Vagina (tissue), 2 donors: Measurements from ENCODE around the gene TST. TPM values are rescaled to one million over a fixed set of nuclear protein-coding genes. Genes with fewer than 3 reads are reported as not detected.

Experiments used
- DNase-seq, 2 donors: peaks; one replicate each; pipeline ENCODE4 v3.0.0-alpha.2; 2017; ENCODE audit errors: extremely low spot score in 2 of 2
- H3K27ac ChIP-seq: fragments of 200-600 bp; sonication (generic); one replicate; pipeline ENCODE4 v1.5.1; 2019
- H3K27me3 ChIP-seq: fragments of 200-600 bp; sonication (generic); one replicate; pipeline ENCODE4 v1.5.1; 2019
- H3K36me3 ChIP-seq, 2 donors: fragments of 200-600 bp; sonication (generic); one replicate each; pipeline ENCODE4 v1.5.1; 2017 to 2019
- H3K4me1 ChIP-seq: fragments of 200-600 bp; sonication (generic); one replicate; pipeline ENCODE4 v1.5.1; 2019
- H3K4me3 ChIP-seq, 2 donors: fragments of 200-600 bp; sonication (generic); 1 replicate in 1 of 2; 2 replicates in 1 of 2; pipeline ENCODE4 v1.5.1; 2016 to 2019
- H3K9me3 ChIP-seq: fragments of 200-600 bp; sonication (generic); one replicate; pipeline ENCODE4 v1.5.1; 2019
- POLR2A ChIP-seq, 2 donors: fragments of 450-650 bp; IDR thresholded peaks; one replicate each; pipeline ENCODE4 v1.6.1; 2017; ENCODE audit warnings: antibody characterized with exemption in 2 of 2, mild to moderate bottlenecking in 2 of 2, moderate library complexity in 2 of 2
- POLR2AphosphoS5 ChIP-seq, 2 donors: sonication (generic); formaldehyde crosslinking; IDR thresholded peaks; one replicate each; pipeline ENCODE4 v1.9.0; 2017; ENCODE audit warnings: antibody characterized with exemption in 2 of 2, mild to moderate bottlenecking in 2 of 2, low read depth in 1 of 2; ENCODE audit not compliant: insufficient read depth in 1 of 2
- intact Hi-C: fragments of 100-400 bp; cut with DNase I; formaldehyde crosslinking; loops from one replicate; pipeline ENCODE4 v1.15.1; 2023
- total RNA-seq: library from RNA; depleted of rRNA; stranded (reverse); fragments of >200 nt; gene quantifications from one replicate; pipeline ENCODE4 v1.2.3, GENCODE V29; 2016
- TF ChIP-seq, protein P1 (sequence below), 3 experiments: fragments of 450-650 bp in 2 of 3; fragments of 200-600 bp in 1 of 3; sonication (generic) in 1 of 3; IDR thresholded peaks; one replicate each; pipeline ENCODE4 v1.5.1; 2017 to 2019; ENCODE audit warnings: antibody characterized with exemption in 3 of 3, mild to moderate bottlenecking in 2 of 3, moderate library complexity in 2 of 3

The TST gene
- total RNA-seq, 1 donor from 2014 or later = 50.8 TPM

DNA sequence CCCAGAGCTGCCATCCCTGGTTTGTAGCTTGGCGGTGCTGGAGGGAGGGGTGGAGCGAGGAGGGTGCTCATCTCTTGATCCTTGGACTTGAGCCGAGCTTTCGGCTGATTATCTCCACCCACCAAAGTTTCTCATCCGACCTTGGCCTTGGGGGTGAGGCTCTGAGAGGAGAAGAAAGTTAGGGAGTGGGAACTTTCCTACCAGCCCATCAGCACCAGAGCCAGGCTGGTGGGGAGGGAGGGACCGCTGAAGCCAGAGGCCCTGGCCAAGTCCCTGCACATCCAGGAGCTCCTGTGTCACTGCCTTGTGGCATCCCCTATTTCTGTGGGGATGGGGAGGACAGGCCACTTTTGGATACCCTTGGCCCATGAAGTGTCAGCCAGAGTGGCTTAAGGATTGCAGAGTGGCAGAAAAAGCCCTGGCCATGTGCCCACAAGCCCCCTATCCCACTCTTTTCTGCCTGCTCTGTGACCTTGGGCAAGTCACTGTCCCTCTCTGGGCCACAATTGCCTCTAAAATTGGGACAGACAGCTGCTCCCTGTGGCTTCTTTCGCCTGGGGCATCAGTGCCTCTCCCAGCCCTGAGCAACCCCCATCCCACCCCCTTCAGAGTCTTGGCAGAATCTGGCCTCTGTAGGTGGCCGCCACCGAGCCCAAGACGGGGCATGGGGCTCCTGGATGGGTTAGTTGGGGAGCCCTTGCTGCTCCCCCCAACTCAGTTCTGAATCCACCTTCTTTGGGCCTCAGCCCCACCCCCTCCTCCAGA, 42.5 kb upstream of the TST start:
- intact Hi-C loops = no loop called here
- H3K36me3 ChIP-seq = peaks cover 0 to 23% of the 10 kb centered on the region in 2 donors
- H3K9me3 ChIP-seq = no peaks in the 10 kb centered on the region
- no peak for TF ChIP-seq POLR2A (IDR thresholded peaks at IDR 0.05)
- TF ChIP-seq POLR2AphosphoS5 (IDR thresholded peaks at IDR 0.05; ENCODE audit: insufficient read depth in 1 of 2, low read depth in 1 of 2) = no peak
- TF ChIP-seq, protein P1, sequence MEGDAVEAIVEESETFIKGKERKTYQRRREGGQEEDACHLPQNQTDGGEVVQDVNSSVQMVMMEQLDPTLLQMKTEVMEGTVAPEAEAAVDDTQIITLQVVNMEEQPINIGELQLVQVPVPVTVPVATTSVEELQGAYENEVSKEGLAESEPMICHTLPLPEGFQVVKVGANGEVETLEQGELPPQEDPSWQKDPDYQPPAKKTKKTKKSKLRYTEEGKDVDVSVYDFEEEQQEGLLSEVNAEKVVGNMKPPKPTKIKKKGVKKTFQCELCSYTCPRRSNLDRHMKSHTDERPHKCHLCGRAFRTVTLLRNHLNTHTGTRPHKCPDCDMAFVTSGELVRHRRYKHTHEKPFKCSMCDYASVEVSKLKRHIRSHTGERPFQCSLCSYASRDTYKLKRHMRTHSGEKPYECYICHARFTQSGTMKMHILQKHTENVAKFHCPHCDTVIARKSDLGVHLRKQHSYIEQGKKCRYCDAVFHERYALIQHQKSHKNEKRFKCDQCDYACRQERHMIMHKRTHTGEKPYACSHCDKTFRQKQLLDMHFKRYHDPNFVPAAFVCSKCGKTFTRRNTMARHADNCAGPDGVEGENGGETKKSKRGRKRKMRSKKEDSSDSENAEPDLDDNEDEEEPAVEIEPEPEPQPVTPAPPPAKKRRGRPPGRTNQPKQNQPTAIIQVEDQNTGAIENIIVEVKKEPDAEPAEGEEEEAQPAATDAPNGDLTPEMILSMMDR (IDR thresholded peaks at IDR 0.05) = no peak
- H3K27ac ChIP-seq = no peak overlapping the region
- no peaks in the 10 kb centered on the region for H3K4me1 ChIP-seq
- no peaks in the 10 kb centered on the region for H3K27me3 ChIP-seq
- no peak for DNase-seq
- H3K4me3 ChIP-seq = no peak overlapping the region

- Histone ChIP-seq H3K4me3 (no peak overlapping the region), H3K4me1 (no peaks in the 10 kb centered on the region), H3K27ac (no peak overlapping the region), H3K9me3 (no peaks in the 10 kb centered on the region), H3K27me3 (no peaks in the 10 kb centered on the region), H3K36me3 (peaks cover 0 to 30% of the 10 kb centered on the region in 2 donors)
- intact Hi-C loops = no loop called here
- DNase-seq = no peak
- TF ChIP-seq POLR2A (IDR thresholded peaks at IDR 0.05) (no peak), POLR2AphosphoS5 (IDR thresholded peaks at IDR 0.05; ENCODE audit: insufficient read depth in 1 of 2, low read depth in 1 of 2) (no peak)
- TF ChIP-seq, protein P1 (IDR thresholded peaks at IDR 0.05) = no peak
These were observed 41.8 kb upstream of the TST start for GRCh38 chr22:37060801-37061610.

- H3K36me3 ChIP-seq = peaks cover 0 to 30% of the 10 kb centered on the region in 2 donors
These were observed 40.7 kb upstream of the TST start for GRCh38 chr22:37059876-37060449.

DNA sequence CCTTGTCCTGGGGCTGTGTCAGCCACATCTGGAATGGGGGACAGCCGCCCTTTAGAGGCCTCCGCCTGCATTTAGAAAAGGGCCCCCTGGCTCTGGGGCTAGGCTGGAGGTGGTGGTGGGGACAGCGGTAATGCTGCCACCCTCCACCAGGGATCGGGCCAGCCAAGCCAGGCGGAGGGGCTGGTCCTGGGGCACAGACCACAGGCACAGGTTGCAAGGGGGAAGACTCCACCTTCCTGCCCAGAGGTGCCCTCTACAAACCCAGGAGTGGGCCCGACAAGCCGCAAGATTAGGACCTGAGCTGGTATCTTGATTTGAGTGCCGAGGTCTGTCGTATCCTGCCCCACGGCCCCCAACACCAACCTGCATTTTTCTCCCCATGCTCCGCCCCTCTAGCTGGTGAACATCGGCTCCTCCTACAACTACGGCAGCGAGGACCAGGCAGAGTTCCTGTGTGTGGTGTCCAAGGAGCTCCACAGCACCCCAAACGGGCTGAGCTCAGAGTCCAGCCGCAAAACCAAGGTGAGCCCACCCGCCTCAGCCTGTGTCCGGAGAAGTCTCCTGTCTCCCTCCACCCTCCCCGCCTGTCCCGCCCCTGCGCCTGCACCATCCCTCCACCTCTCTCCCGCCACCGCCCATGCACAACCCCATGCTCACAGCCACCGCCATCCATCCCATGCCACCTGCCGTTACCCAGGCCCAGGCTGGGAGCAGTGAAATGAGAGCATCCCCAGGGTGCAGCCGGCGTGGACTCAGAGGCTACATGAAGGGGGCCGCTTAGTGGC, 39.9 kb upstream of the TST start:
- DNase-seq = no peak
- Histone ChIP-seq H3K4me1 (peaks cover 2% of the 10 kb centered on the region), H3K9me3 (no peaks in the 10 kb centered on the region), H3K36me3 (peaks cover 0 to 30% of the 10 kb centered on the region in 2 donors), H3K27ac (no peak overlapping the region), H3K4me3 (no peak overlapping the region), H3K27me3 (no peaks in the 10 kb centered on the region)
- TF ChIP-seq, protein P1 (IDR thresholded peaks at IDR 0.05) = no peak
- TF ChIP-seq POLR2AphosphoS5 (IDR thresholded peaks at IDR 0.05; ENCODE audit: insufficient read depth in 1 of 2, low read depth in 1 of 2) (no peak), POLR2A (IDR thresholded peaks at IDR 0.05) (no peak)
- intact Hi-C loops = no loop called here

More at GRCh38 chr22:37059876-37060449, 40.7 kb upstream of the TST start:
- no peak for DNase-seq
- TF ChIP-seq, protein P1 (IDR thresholded peaks at IDR 0.05) = no peak
- TF ChIP-seq POLR2AphosphoS5 (IDR thresholded peaks at IDR 0.05; ENCODE audit: insufficient read depth in 1 of 2, low read depth in 1 of 2) (no peak), POLR2A (IDR thresholded peaks at IDR 0.05) (no peak)
- H3K4me3 ChIP-seq = no peak overlapping the region
- H3K27me3 ChIP-seq = no peaks in the 10 kb centered on the region
- no peak overlapping the region for H3K27ac ChIP-seq
- intact Hi-C loops = no loop called here
- no peaks in the 10 kb centered on the region for H3K9me3 ChIP-seq
- no peaks in the 10 kb centered on the region for H3K4me1 ChIP-seq
